H9 (cell line): ENCODE results near the gene LHPP. TPM values are rescaled to one million over a fixed set of nuclear protein-coding genes. Genes with fewer than 3 reads are reported as not detected.

Source experiments
- DNase-seq: peaks from one replicate; pipeline ENCODE4 v3.0.0-alpha.2; 2017
- H2AFZ ChIP-seq: one replicate; pipeline ENCODE4 v1.6.1; 2013; ENCODE audit warnings: mild to moderate bottlenecking, low read length, control low read depth, moderate library complexity
- H2AK5ac ChIP-seq: 2 replicates; pipeline ENCODE4 v1.6.1; 2013; ENCODE audit warnings: low read length, control low read depth, mixed read lengths; ENCODE audit not compliant: insufficient read length
- H2BK120ac ChIP-seq: one replicate; pipeline ENCODE4 v1.6.1; 2013; ENCODE audit warnings: low read depth, mild to moderate bottlenecking, low read length, control low read depth, inconsistent platforms; ENCODE audit not compliant: poor library complexity, severe bottlenecking
- H2BK12ac ChIP-seq: 2 replicates; pipeline ENCODE4 v1.6.1; 2013; ENCODE audit warnings: low read length, control low read depth, mixed read lengths, low read depth; ENCODE audit not compliant: insufficient read length
- H2BK15ac ChIP-seq: 2 replicates; pipeline ENCODE4 v1.6.1; 2013; ENCODE audit warnings: low read depth, low read length, control low read depth
- H2BK20ac ChIP-seq: one replicate; pipeline ENCODE4 v1.6.1; 2013; ENCODE audit warnings: low read depth, mild to moderate bottlenecking, low read length, control low read depth, inconsistent platforms; ENCODE audit not compliant: poor library complexity, severe bottlenecking
- H2BK5ac ChIP-seq: 2 replicates; pipeline ENCODE4 v1.6.1; 2013; ENCODE audit warnings: low read length, control low read depth, mixed read lengths; ENCODE audit not compliant: insufficient read length
- H3K14ac ChIP-seq: 2 replicates; pipeline ENCODE4 v1.6.1; 2013; ENCODE audit warnings: low read length, control low read depth; ENCODE audit not compliant: insufficient read depth
- H3K18ac ChIP-seq: 2 replicates; pipeline ENCODE4 v1.6.1; 2013; ENCODE audit warnings: low read depth, mild to moderate bottlenecking, mixed read lengths, low read length, control low read depth; ENCODE audit not compliant: insufficient read length
- H3K23ac ChIP-seq: 2 replicates; pipeline ENCODE4 v1.6.1; 2013; ENCODE audit warnings: low read length, control low read depth, mixed read lengths, low read depth; ENCODE audit not compliant: insufficient read length
- H3K23me2 ChIP-seq: 2 replicates; pipeline ENCODE4 v1.6.1; 2013; ENCODE audit warnings: low read depth, mild to moderate bottlenecking, mixed read lengths, low read length, control low read depth; ENCODE audit not compliant: insufficient read length, poor library complexity, severe bottlenecking
- H3K27ac ChIP-seq: 2 replicates; pipeline ENCODE4 v1.5.1; 2013; ENCODE audit warnings: low read length, control low read depth, mixed read lengths, low read depth; ENCODE audit not compliant: insufficient read length
- H3K27me3 ChIP-seq: 2 replicates; pipeline ENCODE4 v1.6.1; 2013; ENCODE audit warnings: low read length, control low read depth, inconsistent platforms; ENCODE audit not compliant: insufficient read depth
- H3K4ac ChIP-seq: 2 replicates; pipeline ENCODE4 v1.6.1; 2013; ENCODE audit warnings: low read depth, mild to moderate bottlenecking, control low read depth, inconsistent platforms, low read length, moderate library complexity
- H3K4me1 ChIP-seq: 2 replicates; pipeline ENCODE4 v1.6.1; 2013; ENCODE audit warnings: low read length, control low read depth, inconsistent platforms; ENCODE audit not compliant: insufficient read depth
- H3K4me2 ChIP-seq: 2 replicates; pipeline ENCODE4 v1.6.1; 2013; ENCODE audit warnings: low read length, control low read depth, mixed read lengths; ENCODE audit not compliant: insufficient read length, insufficient read depth
- H3K56ac ChIP-seq: 2 replicates; pipeline ENCODE4 v1.6.1; 2013; ENCODE audit warnings: low read depth, mild to moderate bottlenecking, mixed read lengths, low read length, control low read depth; ENCODE audit not compliant: insufficient read length
- H3K79me1 ChIP-seq: 2 replicates; pipeline ENCODE4 v1.6.1; 2013; ENCODE audit warnings: low read depth, mild to moderate bottlenecking, moderate library complexity, low read length, control low read depth, inconsistent platforms; ENCODE audit not compliant: insufficient read depth, poor library complexity, severe bottlenecking
- H3K79me2 ChIP-seq: 2 replicates; pipeline ENCODE4 v1.6.1; 2013; ENCODE audit warnings: low read length, control low read depth, inconsistent platforms; ENCODE audit not compliant: insufficient read depth
- H3K9ac ChIP-seq: 2 replicates; pipeline ENCODE4 v1.6.1; 2013; ENCODE audit warnings: low read length, control low read depth, mixed read lengths; ENCODE audit not compliant: insufficient read length; ENCODE audit errors: extremely low read depth
- H3K9me3 ChIP-seq: one replicate; pipeline ENCODE4 v1.6.1; 2013; ENCODE audit warnings: low read depth, low read length, inconsistent platforms; ENCODE audit not compliant: control insufficient read depth
- H3T11ph ChIP-seq: one replicate; pipeline ENCODE4 v1.6.1; 2013; ENCODE audit warnings: mild to moderate bottlenecking, low read length, control low read depth, inconsistent platforms
- H4K20me1 ChIP-seq: one replicate; pipeline ENCODE4 v1.6.1; 2013; ENCODE audit not compliant: control insufficient read depth, insufficient read length, insufficient read depth
- H4K5ac ChIP-seq: 2 replicates; pipeline ENCODE4 v1.6.1; 2013; ENCODE audit warnings: low read depth, mild to moderate bottlenecking, mixed read lengths, low read length, control low read depth; ENCODE audit not compliant: insufficient read length
- H4K8ac ChIP-seq: replicated peaks from 2 replicates; pipeline ENCODE4 v1.6.1; 2013; ENCODE audit warnings: low read length, control low read depth, mixed read lengths, low read depth; ENCODE audit not compliant: insufficient read length
- H4K91ac ChIP-seq: 2 replicates; pipeline ENCODE4 v1.6.1; 2013; ENCODE audit warnings: low read depth, mild to moderate bottlenecking, moderate library complexity, mixed read lengths, low read length, control low read depth; ENCODE audit not compliant: insufficient read length
- H3K27ac Mint-ChIP-seq, 3 experiments: 2 replicates in 2 of 3; 3 replicates in 1 of 3; pipeline ENCODE4 v1.8.0; 2020 to 2021; ENCODE audit warnings: mixed read lengths in 3 of 3, mild to moderate bottlenecking in 1 of 3, moderate library complexity in 1 of 3
- H3K27me3 Mint-ChIP-seq: 2 replicates; pipeline ENCODE4 v1.8.0; 2021; ENCODE audit warnings: low read depth, mild to moderate bottlenecking, moderate library complexity, mixed read lengths
- H3K36me3 Mint-ChIP-seq, 3 experiments: 2 replicates in 2 of 3; 3 replicates in 1 of 3; pipeline ENCODE4 v1.8.0; 2020 to 2021; ENCODE audit warnings: low read depth in 3 of 3, mixed read lengths in 3 of 3; ENCODE audit not compliant: insufficient read depth in 1 of 3
- H3K4me1 Mint-ChIP-seq, 2 experiments: 2 replicates each; pipeline ENCODE4 v1.8.0; 2020; ENCODE audit warnings: mixed read lengths in 2 of 2
- H3K4me3 Mint-ChIP-seq, 2 experiments: 2 replicates in 1 of 2; 3 replicates in 1 of 2; pipeline ENCODE4 v1.8.0; 2020 to 2021; ENCODE audit warnings: mild to moderate bottlenecking in 2 of 2, mixed read lengths in 2 of 2, moderate library complexity in 1 of 2
- H3K9me3 Mint-ChIP-seq, 2 experiments: 2 replicates in 1 of 2; 3 replicates in 1 of 2; pipeline ENCODE4 v1.8.0; 2020; ENCODE audit warnings: mild to moderate bottlenecking in 2 of 2, mixed read lengths in 2 of 2, moderate library complexity in 1 of 2
- WGBS: extraction: QIAGEN DNeasy Blood & Tissue Kit; methylation state at CpG from one replicate; pipeline ENCODE4 v1.1.7; 2013; ENCODE audit warnings: missing lambda C conversion rate, low lambda C conversion rate, mixed read lengths; ENCODE audit not compliant: insufficient read length; ENCODE audit errors: extremely low coverage; 5-methylcytosine and 5-hydroxymethylcytosine counted together
- total RNA-seq: library from RNA; stranded (reverse); gene quantifications from 2 replicates; pipeline ENCODE4 v1.2.1, GENCODE V29; 2021
- TF ChIP-seq, protein P1 (sequence below): fragments of 200-600 bp; sonication (generic); conservative IDR thresholded peaks from 3 replicates; pipeline ENCODE4 v1.8.0; 2021; ENCODE audit warnings: antibody characterized with exemption, mild to moderate bottlenecking

Gene LHPP
- total RNA-seq, 1 experiment from 2014 or later, result 29.6 TPM

DNA sequence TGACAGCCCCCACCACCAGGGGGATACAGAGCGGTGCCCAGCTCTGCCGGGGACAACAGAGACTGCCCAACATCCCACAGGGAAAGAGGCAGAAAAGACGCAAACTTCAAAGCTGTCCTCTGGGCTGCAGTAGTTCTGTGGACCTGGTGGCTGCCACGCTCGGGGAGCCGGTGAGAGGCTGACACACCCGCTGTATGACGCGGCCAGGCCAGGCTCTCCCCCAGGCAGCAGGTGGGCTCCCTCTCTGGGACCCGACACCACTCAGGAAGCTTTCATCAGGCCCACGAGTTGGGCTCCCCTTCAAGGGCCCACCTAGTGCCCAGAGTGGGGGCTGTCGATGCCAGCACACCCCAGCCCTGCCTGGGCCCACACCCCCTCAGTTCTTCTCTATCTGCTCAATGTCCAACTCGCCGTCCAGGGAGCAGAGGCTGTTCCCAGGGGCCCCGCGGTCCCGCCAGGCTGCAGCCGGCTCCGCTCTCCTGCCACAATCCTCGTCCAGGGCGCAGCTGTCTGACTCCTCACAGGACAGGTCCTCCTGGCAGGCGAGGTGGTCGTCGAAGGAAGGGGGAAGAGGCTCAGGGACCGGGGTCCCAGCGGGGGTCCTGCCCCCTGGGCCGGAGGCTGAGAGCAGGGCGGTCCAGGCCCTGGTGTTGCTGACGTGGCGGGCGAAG lies 161.4 kb downstream of the LHPP start:
- Histone ChIP-seq H4K5ac (no peak overlapping the region), H2BK5ac (no peak overlapping the region), H4K91ac (no peak overlapping the region), H2AK5ac (no peak overlapping the region), H4K8ac (no peak overlapping the region), H2BK20ac (no peak overlapping the region), H2BK120ac (no peak overlapping the region), H2AFZ (no peak overlapping the region), H3K23ac (no peak overlapping the region), H3K56ac (no peak overlapping the region), H3K79me1 (no peaks in the 10 kb centered on the region), H3K4ac (no peak overlapping the region), H3K27ac (no peak overlapping the region), H3K18ac (no peak overlapping the region), H3K23me2 (no peaks in the 10 kb centered on the region), H4K20me1 (no peaks in the 10 kb centered on the region), H3K4me2 (no peak overlapping the region), H3K14ac (no peak overlapping the region; the same call in 1 of the 2 replicates), H2BK15ac (no peak overlapping the region), H3T11ph (no peak overlapping the region), H3K79me2 (no peaks in the 10 kb centered on the region), H3K27me3 (no peaks in the 10 kb centered on the region), H3K4me1 (peaks cover 3% of the 10 kb centered on the region; the same call in 1 of the 2 replicates), H3K9me3 (no peaks in the 10 kb centered on the region), H2BK12ac (no peak overlapping the region), H3K9ac (no peak overlapping the region)
- TF ChIP-seq, protein P1, sequence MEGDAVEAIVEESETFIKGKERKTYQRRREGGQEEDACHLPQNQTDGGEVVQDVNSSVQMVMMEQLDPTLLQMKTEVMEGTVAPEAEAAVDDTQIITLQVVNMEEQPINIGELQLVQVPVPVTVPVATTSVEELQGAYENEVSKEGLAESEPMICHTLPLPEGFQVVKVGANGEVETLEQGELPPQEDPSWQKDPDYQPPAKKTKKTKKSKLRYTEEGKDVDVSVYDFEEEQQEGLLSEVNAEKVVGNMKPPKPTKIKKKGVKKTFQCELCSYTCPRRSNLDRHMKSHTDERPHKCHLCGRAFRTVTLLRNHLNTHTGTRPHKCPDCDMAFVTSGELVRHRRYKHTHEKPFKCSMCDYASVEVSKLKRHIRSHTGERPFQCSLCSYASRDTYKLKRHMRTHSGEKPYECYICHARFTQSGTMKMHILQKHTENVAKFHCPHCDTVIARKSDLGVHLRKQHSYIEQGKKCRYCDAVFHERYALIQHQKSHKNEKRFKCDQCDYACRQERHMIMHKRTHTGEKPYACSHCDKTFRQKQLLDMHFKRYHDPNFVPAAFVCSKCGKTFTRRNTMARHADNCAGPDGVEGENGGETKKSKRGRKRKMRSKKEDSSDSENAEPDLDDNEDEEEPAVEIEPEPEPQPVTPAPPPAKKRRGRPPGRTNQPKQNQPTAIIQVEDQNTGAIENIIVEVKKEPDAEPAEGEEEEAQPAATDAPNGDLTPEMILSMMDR, result no peak
- Mint-ChIP-seq H3K27ac (no peak overlapping the region; a peak in 1 of 7 replicates), H3K4me1 (peaks cover 14 to 24% of the 10 kb centered on the region in 2 experiments), H3K36me3 (no peaks in the 10 kb centered on the region; a peak in 1 of 7 replicates), H3K9me3 (no peaks in the 10 kb centered on the region), H3K4me3 (no peak overlapping the region), H3K27me3 (no peaks in the 10 kb centered on the region)
- no peak for DNase-seq
- WGBS, result no CpG with 5 or more reads among the region's 31 CpGs
